ENCODE results near the gene BCL6. TPM values are rescaled to one million over a fixed set of nuclear protein-coding genes. Genes with fewer than 3 reads are reported as not detected.
A peak's percentile ranks its signal among the peaks of the same experiment; 100 is the strongest.

Gene BCL6
- 1.8 and 3.0 TPM in 2 replicates for total RNA-seq (2014; rRNA removed; shearing (Covaris generic); ENCODE audit: low replicate concordance)

- in situ Hi-C loops (cut with HindIII; ENCODE audit: low pct_unique_long_range_greater_than_20kb, low sequenced_read_pairs): loop anchor here (5.0 kb wide), 1 partner anchor 77 kb away; no protein-coding TSS in a partner anchor
- peak; percentile 96 for DNase-seq (ENCODE audit: low read depth)
Observed at GRCh38 chr3:187745201-187746058, at the start of gene BCL6. Gene BCL6 (minus strand): TSS chr3:187745468. CDS start chr3:187733693, 11,775 bp downstream.

GRCh38 chr3:187794731-187795130 is 49.5 kb upstream of the BCL6 start:
- in situ Hi-C loops (cut with HindIII; ENCODE audit: low pct_unique_long_range_greater_than_20kb, low sequenced_read_pairs): no loop called here
- no peak for DNase-seq (ENCODE audit: low read depth)

GRCh38 chr3:187793618-187794017 is 48.4 kb upstream of the BCL6 start:
- in situ Hi-C loops (cut with HindIII; ENCODE audit: low pct_unique_long_range_greater_than_20kb, low sequenced_read_pairs): no loop called here
- DNase-seq (ENCODE audit: low read depth): no peak

GRCh38 chr3:187792521-187792920 is 47.3 kb upstream of the BCL6 start:
- in situ Hi-C loops (cut with HindIII; ENCODE audit: low pct_unique_long_range_greater_than_20kb, low sequenced_read_pairs): no loop called here
- DNase-seq (ENCODE audit: low read depth): no peak

GRCh38 chr3:187789872-187790271 is 44.6 kb upstream of the BCL6 start:
- in situ Hi-C loops (cut with HindIII; ENCODE audit: low pct_unique_long_range_greater_than_20kb, low sequenced_read_pairs): no loop called here
- no peak for DNase-seq (ENCODE audit: low read depth)

GRCh38 chr3:187788984-187789857 is 44.0 kb upstream of the BCL6 start:
- no peak for DNase-seq (ENCODE audit: low read depth)
- in situ Hi-C loops (cut with HindIII; ENCODE audit: low pct_unique_long_range_greater_than_20kb, low sequenced_read_pairs): no loop called here

- no peak for DNase-seq (ENCODE audit: low read depth)
Observed at GRCh38 chr3:187783098-187783497, 37.8 kb upstream of the BCL6 start.

GRCh38 chr3:187782006-187782405 is 36.7 kb upstream of the BCL6 start:
- in situ Hi-C loops (cut with HindIII; ENCODE audit: low pct_unique_long_range_greater_than_20kb, low sequenced_read_pairs): no loop called here
- no peak for DNase-seq (ENCODE audit: low read depth)

More at GRCh38 chr3:187783098-187783497, 37.8 kb upstream of the BCL6 start:
- in situ Hi-C loops (cut with HindIII; ENCODE audit: low pct_unique_long_range_greater_than_20kb, low sequenced_read_pairs): no loop called here

GRCh38 chr3:187781001-187781400 is 35.7 kb upstream of the BCL6 start:
- DNase-seq (ENCODE audit: low read depth): no peak
- in situ Hi-C loops (cut with HindIII; ENCODE audit: low pct_unique_long_range_greater_than_20kb, low sequenced_read_pairs): no loop called here

- in situ Hi-C loops (cut with HindIII; ENCODE audit: low pct_unique_long_range_greater_than_20kb, low sequenced_read_pairs): no loop called here
Observed at GRCh38 chr3:187778726-187779125, 33.5 kb upstream of the BCL6 start.

GRCh38 chr3:187777331-187777941 is 32.2 kb upstream of the BCL6 start:
- in situ Hi-C loops (cut with HindIII; ENCODE audit: low pct_unique_long_range_greater_than_20kb, low sequenced_read_pairs): no loop called here
- no peak for DNase-seq (ENCODE audit: low read depth)

More at GRCh38 chr3:187778726-187779125, 33.5 kb upstream of the BCL6 start:
- no peak for DNase-seq (ENCODE audit: low read depth)

GRCh38 chr3:187775549-187775948 is 30.3 kb upstream of the BCL6 start:
- in situ Hi-C loops (cut with HindIII; ENCODE audit: low pct_unique_long_range_greater_than_20kb, low sequenced_read_pairs): no loop called here
- DNase-seq (ENCODE audit: low read depth): no peak

GRCh38 chr3:187774185-187774789 is 29.0 kb upstream of the BCL6 start:
- no peak for DNase-seq (ENCODE audit: low read depth)
- in situ Hi-C loops (cut with HindIII; ENCODE audit: low pct_unique_long_range_greater_than_20kb, low sequenced_read_pairs): no loop called here

- in situ Hi-C loops (cut with HindIII; ENCODE audit: low pct_unique_long_range_greater_than_20kb, low sequenced_read_pairs): no loop called here
- no peak for DNase-seq (ENCODE audit: low read depth)
Observed at GRCh38 chr3:187773233-187774184, 28.2 kb upstream of the BCL6 start.

GRCh38 chr3:187770224-187770623 is 25.0 kb upstream of the BCL6 start:
- no peak for DNase-seq (ENCODE audit: low read depth)
- in situ Hi-C loops (cut with HindIII; ENCODE audit: low pct_unique_long_range_greater_than_20kb, low sequenced_read_pairs): no loop called here

GRCh38 chr3:187769771-187770170 is 24.5 kb upstream of the BCL6 start:
- in situ Hi-C loops (cut with HindIII; ENCODE audit: low pct_unique_long_range_greater_than_20kb, low sequenced_read_pairs): no loop called here
- no peak for DNase-seq (ENCODE audit: low read depth)

All from Caki2 (cell line).